Measurements from ENCODE around the gene ACTR2. TPM values are rescaled to one million over a fixed set of nuclear protein-coding genes. Genes with fewer than 3 reads are reported as not detected.
"Not testable (repeated sequence)": the region's sequence is repeated elsewhere in the genome, so short reads cannot be mapped to it uniquely, and the experiment has no call there.

ACTR2 gene
- total RNA-seq (2021) (170 and 246 TPM in 2 replicates), Bru-seq, nascent RNA (percentile 96 among the genes with signal in this experiment), BruChase-seq, experiment 1, labeled RNA remaining after a 2-hour chase (percentile 96 among the genes with signal in this experiment), BruChase-seq, experiment 2, labeled RNA remaining after a 6-hour chase (percentile 98 among the genes with signal in this experiment)
- long read RNA-seq, transcript ACTR2-201 (9 exons, 3,861 nt) = major isoform, 10 of 41 reads
- long read RNA-seq, partial matches to known transcripts = 27 of 41 reads
- long read RNA-seq, other reads (novel, unspliced or antisense) = 4 of 41 reads

GRCh38 chr2:65227456-65228262 is at the start of gene ACTR2:
Gene ACTR2, plus strand, starts transcription at chr2:65227831. Its CDS starts 79 bp downstream, at chr2:65227910.
- Histone ChIP-seq H3K27me3 (ENCODE audit: insufficient read depth, low read depth) (no peaks in the 10 kb centered on the region), H3K36me3 (ENCODE audit: low read depth) (peaks cover 8% of the 10 kb centered on the region; the same call in 1 of the 2 replicates), H3K9me2 (ENCODE audit: insufficient read depth) (no peaks in the 10 kb centered on the region), H2AFZ (peak within 1 kb of the TSS; percentile 98), H3K4me2 (peak within 1 kb of the TSS; percentile 94), H3K79me2 (ENCODE audit: low read depth) (peaks cover 69% of the 10 kb centered on the region), H3K27ac (peak within 1 kb of the TSS; percentile 88), H4K20me1 (ENCODE audit: insufficient read depth) (peaks cover 35% of the 10 kb centered on the region), H3K4me1 (replicated peaks; ENCODE audit: insufficient read depth) (peaks cover 49% of the 10 kb centered on the region), H3K9me3 (ENCODE audit: insufficient read depth, low read depth) (no peaks in the 10 kb centered on the region), H3F3A (ENCODE audit: insufficient read depth, low read depth) (peaks cover 10% of the 10 kb centered on the region), H3K4me3 (peak within 1 kb of the TSS; percentile 80)
- intact Hi-C loops (cut with micrococcal nuclease; ENCODE audit: unreplicated experiment) = loop anchor here (1.0 to 5.0 kb wide), 2 partner anchors 97 to 170 kb away; partner anchors contain the start of genes CEP68 and RAB1A
- POLR2A ChIA-PET (ENCODE audit: unreplicated experiment) = interaction anchor here (0.5 to 1.1 kb wide), 20 partner anchors 11 to 1332 kb away, joined by 3 to 36 read pairs (median 9); partner anchors contain the start of gene RAB1A
- DNase-seq = peak; percentile 93 to 97
- CTCF ChIA-PET = interaction anchor here (0.6 to 0.7 kb wide), 4 partner anchors 98 to 346 kb away, joined by 4 to 14 read pairs (median 6); partner anchors contain the start of genes CEP68 and RAB1A
- no TSS peak for BruUV-seq (replicated peaks)
- no peak for TF ChIP-seq CTCF (conservative IDR thresholded peaks at IDR 0.05)
- TF ChIP-seq EZH2 (IDR thresholded peaks at IDR 0.05; ENCODE audit: low read depth) = no peak

DNA sequence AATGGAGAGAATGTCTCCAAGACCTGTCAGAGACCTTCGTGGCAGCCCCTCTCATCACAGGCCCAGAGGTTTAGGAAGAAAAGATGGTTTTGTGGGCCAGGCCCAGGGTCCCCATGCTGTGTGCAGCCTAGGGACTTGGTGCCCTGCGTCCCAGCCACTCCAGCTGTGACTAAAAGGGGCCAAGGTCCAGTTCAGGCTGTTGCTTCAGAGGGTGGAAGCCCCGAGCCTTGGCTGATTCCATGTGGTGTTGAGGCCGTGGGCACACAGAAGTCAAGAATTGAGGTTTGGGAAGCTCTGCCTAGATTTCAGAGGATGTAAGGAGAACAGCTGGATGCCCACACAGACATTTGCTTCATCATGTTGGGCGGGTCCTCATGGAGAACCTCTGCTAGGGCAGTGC is 45.1 kb upstream of the ACTR2 start:
- DNase-seq = no peak
- Histone ChIP-seq H3K79me2 (ENCODE audit: low read depth) (no peaks in the 10 kb centered on the region), H3K4me3 (no peak overlapping the region), H2AFZ (no peak overlapping the region), H3K27ac (no peak overlapping the region), H4K20me1 (ENCODE audit: insufficient read depth) (no peaks in the 10 kb centered on the region), H3F3A (ENCODE audit: insufficient read depth, low read depth) (no peaks in the 10 kb centered on the region), H3K4me2 (no peak overlapping the region), H3K27me3 (ENCODE audit: insufficient read depth, low read depth) (no peaks in the 10 kb centered on the region), H3K4me1 (replicated peaks; ENCODE audit: insufficient read depth) (no peaks in the 10 kb centered on the region), H3K36me3 (ENCODE audit: low read depth) (no peaks in the 10 kb centered on the region), H3K9me3 (ENCODE audit: insufficient read depth, low read depth) (no peaks in the 10 kb centered on the region), H3K9me2 (ENCODE audit: insufficient read depth) (no peaks in the 10 kb centered on the region)
- POLR2A ChIA-PET (ENCODE audit: unreplicated experiment) = no interaction called here
- BruUV-seq (replicated peaks) = no TSS peak
- no peak for TF ChIP-seq EZH2 (IDR thresholded peaks at IDR 0.05; ENCODE audit: low read depth)
- no peak for TF ChIP-seq CTCF (conservative IDR thresholded peaks at IDR 0.05)
- CTCF ChIA-PET = no interaction called here
- intact Hi-C loops (cut with micrococcal nuclease; ENCODE audit: unreplicated experiment) = no loop called here

DNA sequence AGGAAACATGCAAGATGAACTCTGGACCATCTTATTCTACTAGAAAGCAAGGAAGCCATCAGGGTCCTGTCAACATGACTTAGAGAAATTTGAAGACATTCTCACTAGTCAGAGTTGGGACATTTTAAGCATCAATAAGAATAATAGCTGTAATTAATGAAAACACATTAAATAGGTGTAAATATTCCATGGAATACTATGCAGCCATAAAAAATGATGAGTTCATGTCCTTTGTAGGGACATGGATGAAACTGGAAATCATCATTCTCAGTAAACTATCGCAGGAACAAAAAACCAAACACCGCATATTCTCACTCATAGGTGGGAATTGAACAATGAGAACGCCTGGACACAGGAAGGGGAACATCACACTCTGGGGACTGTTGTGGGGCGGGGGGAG is 44.2 kb upstream of the ACTR2 start:
- H3K27me3 ChIP-seq (ENCODE audit: insufficient read depth, low read depth); H3F3A ChIP-seq (ENCODE audit: insufficient read depth, low read depth); H2AFZ ChIP-seq; H3K27ac ChIP-seq; H3K4me3 ChIP-seq; DNase-seq; H3K36me3 ChIP-seq (ENCODE audit: low read depth); BruUV-seq (replicated peaks); intact Hi-C loops (cut with micrococcal nuclease; ENCODE audit: unreplicated experiment); H3K79me2 ChIP-seq (ENCODE audit: low read depth); H4K20me1 ChIP-seq (ENCODE audit: insufficient read depth); CTCF ChIA-PET; H3K9me2 ChIP-seq (ENCODE audit: insufficient read depth); H3K4me1 ChIP-seq (replicated peaks; ENCODE audit: insufficient read depth); H3K9me3 ChIP-seq (ENCODE audit: insufficient read depth, low read depth); H3K4me2 ChIP-seq: not testable (repeated sequence)
- POLR2A ChIA-PET (ENCODE audit: unreplicated experiment) = interaction anchor here (0.6 kb wide), 1 partner anchor 1024 kb away, joined by 34 read pairs; no protein-coding TSS in a partner anchor
